NB4 (cell line): ENCODE measurements around the gene ADORA1.

ENCODE experiments used
- DNase-seq: peaks from one replicate; pipeline ENCODE4 v3.0.0; 2010; ENCODE audit warnings: low read depth
- H3K4me3 ChIP-seq: one replicate; pipeline ENCODE4 v1.5.1; 2011; ENCODE audit warnings: mild to moderate bottlenecking, low read depth, low read length, moderate library complexity
- CTCF ChIP-seq: IDR thresholded peaks from one replicate; pipeline ENCODE4 v1.5.1; 2012; ENCODE audit warnings: low read depth, low read length
- MAX ChIP-seq: IDR thresholded peaks from 2 replicates; pipeline ENCODE4 v1.6.1; 2011; ENCODE audit warnings: low read depth, low read length
- MYC ChIP-seq: IDR thresholded peaks from 2 replicates; pipeline ENCODE4 v1.6.1; 2011; ENCODE audit warnings: low read depth, low read length
- POLR2A ChIP-seq: IDR thresholded peaks from 2 replicates; pipeline ENCODE4 v1.6.1; 2011; ENCODE audit warnings: mild to moderate bottlenecking; ENCODE audit not compliant: insufficient read length; ENCODE audit errors: extremely low read depth

The ADORA1 gene

GRCh38 chr1:203190949-203191348, 63.4 kb downstream of the ADORA1 start:
- TF ChIP-seq CTCF (no peak), POLR2A (no peak), MAX (no peak), MYC (no peak)
- no peak for DNase-seq
- no peak overlapping the region for H3K4me3 ChIP-seq

GRCh38 chr1:203196371-203196770, 68.8 kb downstream of the ADORA1 start:
- DNase-seq = no peak
- no peak overlapping the region for H3K4me3 ChIP-seq
- no peak for TF ChIP-seq CTCF
- TF ChIP-seq POLR2A = no peak
- TF ChIP-seq MAX = no peak
- no peak for TF ChIP-seq MYC

- DNase-seq = peak; percentile 86
- TF ChIP-seq POLR2A (no peak), CTCF (no peak), MYC (peak; percentile 52; the same call in 1 of the 2 replicates), MAX (peak; percentile 55)
- no peak overlapping the region for H3K4me3 ChIP-seq
Measured at GRCh38 chr1:203197625-203198024, 70.1 kb downstream of the ADORA1 start.

GRCh38 chr1:203199002-203199401, 71.5 kb downstream of the ADORA1 start:
- no peak overlapping the region for H3K4me3 ChIP-seq
- TF ChIP-seq MAX (no peak), MYC (no peak), CTCF (no peak), POLR2A (no peak)
- DNase-seq = no peak

GRCh38 chr1:203199481-203199815, 71.9 kb downstream of the ADORA1 start:
- H3K4me3 ChIP-seq = no peak overlapping the region
- DNase-seq = no peak
- 0 out of 2 replicates have a peak, but pooled peaks have one; percentile 4 for TF ChIP-seq MYC
- TF ChIP-seq CTCF = no peak
- no peak for TF ChIP-seq MAX
- no peak for TF ChIP-seq POLR2A
